ENCODE measurements around the gene ANKRD11.

GRCh38 chr16:89371386-89371785 is 119.0 kb downstream of the ANKRD11 start:
- TF ChIP-seq POLR2AphosphoS5 (IDR thresholded peaks at IDR 0.05; ENCODE audit: low read depth, low read length): no peak
- no peak for TF ChIP-seq SIN3A (IDR thresholded peaks at IDR 0.05; ENCODE audit: borderline replicate concordance, insufficient read depth, low read length)
- no peak for TF ChIP-seq TAF1 (IDR thresholded peaks at IDR 0.05; ENCODE audit: borderline replicate concordance, insufficient read depth, low read length)
- TF ChIP-seq REST (IDR thresholded peaks at IDR 0.05; ENCODE audit: insufficient read depth in 1 of 2, low read depth in 2 of 2, low read length in 2 of 2): no peak
- TF ChIP-seq FOXP2 (optimal IDR thresholded peaks at IDR 0.05; ENCODE audit: borderline replicate concordance, extremely low read depth, extremely low read length, insufficient read depth): no peak
